ENCODE results near the gene LIPT2. TPM values are rescaled to one million over a fixed set of nuclear protein-coding genes. Genes with fewer than 3 reads are reported as not detected.

The LIPT2 gene
- total RNA-seq, 1 donor from 2014 or later = 1.4 TPM

DNA sequence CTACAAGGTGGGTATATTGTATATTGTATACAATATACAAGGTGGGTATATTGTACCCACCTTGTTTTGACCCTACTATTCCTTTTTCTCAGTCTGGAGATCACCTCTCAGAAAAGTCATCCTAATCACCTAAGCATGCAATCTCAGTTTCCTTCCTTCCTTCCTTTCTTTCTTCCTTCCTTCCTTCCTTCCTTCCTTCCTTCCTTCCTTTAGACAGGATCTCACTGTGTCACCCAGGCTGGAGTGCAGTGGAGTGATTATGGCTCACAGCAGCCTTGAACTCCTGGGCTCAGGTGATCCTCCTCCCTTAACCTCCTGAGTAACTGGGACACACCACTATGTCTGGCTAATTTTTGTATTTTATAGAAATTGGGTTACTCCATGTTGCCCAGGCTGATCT, 25.0 kb downstream of the LIPT2 start:
- no peak for TF ChIP-seq CTCF (IDR thresholded peaks at IDR 0.05)
- Mint-ChIP-seq H3K27ac (ENCODE audit: unreplicated experiment) (no peak overlapping the region), H3K4me3 (ENCODE audit: unreplicated experiment) (no peak overlapping the region), H3K4me1 (ENCODE audit: low read depth) (peaks cover 6% of the 10 kb centered on the region), H3K27me3 (ENCODE audit: low read depth) (peaks cover 3% of the 10 kb centered on the region), H3K36me3 (ENCODE audit: low read depth) (no peaks in the 10 kb centered on the region), H3K9me3 (ENCODE audit: low read depth) (no peaks in the 10 kb centered on the region)
- no peak for DNase-seq (ENCODE audit: low spot score)

DNA sequence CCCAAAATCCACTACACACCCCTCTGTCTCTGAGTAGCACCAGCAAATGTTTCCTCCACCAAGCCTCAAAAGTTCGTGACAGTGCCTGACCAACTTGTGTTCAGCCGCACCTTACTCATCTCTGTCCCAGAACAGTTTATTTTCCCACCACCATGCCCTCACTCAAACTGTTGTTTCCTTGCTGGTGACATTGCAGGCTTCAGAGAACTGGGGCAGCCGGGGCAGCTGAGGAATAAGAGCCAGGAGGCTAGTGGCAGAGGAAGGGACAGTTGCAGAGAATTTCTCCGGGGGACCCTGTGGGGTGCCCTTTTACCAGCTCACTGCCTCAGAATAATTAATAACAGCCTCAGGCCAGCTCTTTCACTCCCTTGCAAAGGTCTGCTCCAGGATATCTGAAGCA, 25.5 kb downstream of the LIPT2 start:
- no peak for DNase-seq (ENCODE audit: low spot score)
- Mint-ChIP-seq H3K36me3 (ENCODE audit: low read depth) (no peaks in the 10 kb centered on the region), H3K4me3 (ENCODE audit: unreplicated experiment) (peak overlapping the region; percentile 71), H3K27ac (ENCODE audit: unreplicated experiment) (peak overlapping the region; percentile 71), H3K4me1 (ENCODE audit: low read depth) (peaks cover 6% of the 10 kb centered on the region), H3K27me3 (ENCODE audit: low read depth) (peaks cover 3% of the 10 kb centered on the region), H3K9me3 (ENCODE audit: low read depth) (no peaks in the 10 kb centered on the region)
- TF ChIP-seq CTCF (IDR thresholded peaks at IDR 0.05) = no peak

- no peak for DNase-seq (ENCODE audit: low spot score)
- Mint-ChIP-seq H3K27ac (ENCODE audit: unreplicated experiment) (peak within 1 kb of the TSS; percentile 71), H3K36me3 (ENCODE audit: low read depth) (no peaks in the 10 kb centered on the region)
Observed at GRCh38 chr11:74466916-74467885, 26.3 kb downstream of the LIPT2 start, which contains the start of gene KCNE3. Gene KCNE3 (minus strand): TSS chr11:74467549. CDS start chr11:74457563, 9,986 bp downstream.

GRCh38 chr11:74465291-74465708, 28.2 kb downstream of the LIPT2 start:
- Mint-ChIP-seq H3K27me3 (ENCODE audit: low read depth) (no peaks in the 10 kb centered on the region), H3K4me1 (ENCODE audit: low read depth) (peaks cover 6% of the 10 kb centered on the region), H3K27ac (ENCODE audit: unreplicated experiment) (no peak overlapping the region), H3K4me3 (ENCODE audit: unreplicated experiment) (no peak overlapping the region), H3K36me3 (ENCODE audit: low read depth) (no peaks in the 10 kb centered on the region), H3K9me3 (ENCODE audit: low read depth) (no peaks in the 10 kb centered on the region)
- no peak for TF ChIP-seq CTCF (IDR thresholded peaks at IDR 0.05)
- no peak for DNase-seq (ENCODE audit: low spot score)

More at GRCh38 chr11:74466916-74467885, 26.3 kb downstream of the LIPT2 start, which contains the start of gene KCNE3:
- no peak for TF ChIP-seq CTCF (IDR thresholded peaks at IDR 0.05)
- Mint-ChIP-seq H3K9me3 (ENCODE audit: low read depth) (no peaks in the 10 kb centered on the region), H3K4me1 (ENCODE audit: low read depth) (peaks cover 6% of the 10 kb centered on the region), H3K27me3 (ENCODE audit: low read depth) (peaks cover under 1% of the 10 kb centered on the region), H3K4me3 (ENCODE audit: unreplicated experiment) (peak within 1 kb of the TSS; percentile 71)

DNA sequence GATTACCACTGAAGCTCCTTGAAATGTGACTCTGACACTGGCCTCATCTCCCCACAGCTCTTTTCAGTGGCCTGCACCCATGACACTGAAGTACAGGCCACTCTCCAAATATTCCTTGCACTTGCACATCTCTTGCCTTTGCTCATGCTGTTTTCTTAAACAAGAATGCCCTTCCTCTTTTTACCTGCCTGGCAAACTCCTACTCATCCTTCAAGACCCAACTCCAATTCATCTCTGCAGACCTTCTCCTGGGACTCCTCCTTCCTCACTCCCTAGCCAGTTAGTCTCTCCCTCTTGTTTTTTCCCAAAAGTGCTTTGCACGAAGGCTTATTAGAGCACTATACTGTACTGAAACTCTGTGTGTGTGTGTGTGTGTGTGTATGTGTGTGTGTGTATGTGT, 28.8 kb downstream of the LIPT2 start:
- Mint-ChIP-seq H3K4me1 (ENCODE audit: low read depth) (peaks cover 6% of the 10 kb centered on the region), H3K9me3 (ENCODE audit: low read depth) (no peaks in the 10 kb centered on the region), H3K4me3 (ENCODE audit: unreplicated experiment) (no peak overlapping the region), H3K27me3 (ENCODE audit: low read depth) (no peaks in the 10 kb centered on the region), H3K36me3 (ENCODE audit: low read depth) (no peaks in the 10 kb centered on the region), H3K27ac (ENCODE audit: unreplicated experiment) (no peak overlapping the region)
- no peak for TF ChIP-seq CTCF (IDR thresholded peaks at IDR 0.05)
- DNase-seq (ENCODE audit: low spot score) = no peak

Measured in chondrocyte (in vitro differentiated cells).